Peyer's patch (tissue), 4 donors: ENCODE results near the gene GZF1. TPM values are rescaled to one million over a fixed set of nuclear protein-coding genes. Genes with fewer than 3 reads are reported as not detected.

Experiments
- DNase-seq, 3 donors: peaks; one replicate each; pipeline ENCODE4 v3.0.0-alpha.2; 2017 to 2019
- H3K27ac ChIP-seq, 4 donors: fragments of 200-600 bp; sonication (generic); one replicate each; pipeline ENCODE4 v1.5.1; 2016 to 2019
- H3K27me3 ChIP-seq, 2 donors: fragments of 200-600 bp; sonication (generic); one replicate each; pipeline ENCODE4 v1.5.1; 2019
- H3K36me3 ChIP-seq, 3 donors: fragments of 200-600 bp; sonication (generic); one replicate each; pipeline ENCODE4 v1.5.1; 2016 to 2019
- H3K4me1 ChIP-seq, 4 donors: fragments of 200-600 bp; sonication (generic); one replicate each; pipeline ENCODE4 v1.5.1; 2016 to 2019
- H3K4me3 ChIP-seq, 4 donors: fragments of 200-600 bp; sonication (generic); 1 replicate in 3 of 4; 2 replicates in 1 of 4; pipeline ENCODE4 v1.5.1; 2016 to 2019; ENCODE audit warnings: mild to moderate bottlenecking in 1 of 4
- H3K9me3 ChIP-seq, 4 donors: fragments of 200-600 bp; sonication (generic); one replicate each; pipeline ENCODE4 v1.5.1; 2016 to 2019; ENCODE audit warnings: mild to moderate bottlenecking in 1 of 4
- CTCF ChIP-seq, 6 experiments: fragments of 450-650 bp in 4 of 6; fragments of 200-600 bp in 2 of 6; sonication (generic) in 1 of 6; IDR thresholded peaks; one replicate each; pipeline ENCODE4 v1.5.1; 2017 to 2019; ENCODE audit warnings: antibody characterized with exemption in 6 of 6, mild to moderate bottlenecking in 3 of 6, moderate library complexity in 1 of 6
- POLR2A ChIP-seq, 2 donors: fragments of 450-650 bp; IDR thresholded peaks; one replicate each; pipeline ENCODE4 v1.5.1; 2017; ENCODE audit warnings: antibody characterized with exemption in 2 of 2, mild to moderate bottlenecking in 2 of 2, moderate library complexity in 2 of 2
- total RNA-seq, 4 donors: library from RNA; depleted of rRNA; stranded (reverse); fragments of >200 nt; gene quantifications; one replicate each; pipeline ENCODE4 v1.1.0, GENCODE V29; 2016

Gene GZF1
- total RNA-seq, 4 donors from 2014 or later = 5.8 to 14.5 (median 7.9) TPM

DNA sequence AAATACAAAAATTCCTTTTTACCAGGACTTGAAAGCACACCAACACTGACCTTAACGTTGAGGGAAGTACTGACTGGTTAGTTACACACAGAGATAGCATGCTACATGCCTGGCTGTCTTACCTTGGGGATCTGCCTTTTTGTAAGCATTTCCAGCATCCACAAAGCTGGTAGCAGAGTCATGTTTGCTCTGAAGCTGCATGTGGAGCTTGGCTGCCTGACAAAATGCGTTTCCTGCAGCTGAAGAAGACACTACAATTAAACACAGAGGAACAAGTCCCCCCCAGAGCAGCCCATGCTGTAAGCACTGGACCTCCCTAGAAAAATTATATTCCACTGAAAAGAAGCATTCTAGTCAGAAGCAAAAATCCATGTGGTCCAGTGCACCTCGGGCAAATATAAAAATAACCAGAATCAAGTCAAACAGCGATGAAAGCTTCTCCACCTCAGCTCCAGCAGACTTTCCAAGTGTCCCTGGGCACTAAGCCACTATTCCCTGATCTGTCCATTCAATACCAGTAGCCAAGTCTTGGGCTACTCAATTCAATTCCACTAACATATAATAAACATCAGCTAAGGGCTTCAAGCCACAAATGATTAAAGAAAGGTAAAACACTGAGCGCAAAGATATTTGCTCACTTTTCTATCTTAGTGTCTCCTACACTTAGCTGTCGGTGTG is 35.1 kb downstream of the GZF1 start:
- Histone ChIP-seq H3K4me1 (no peaks in the 10 kb centered on the region), H3K27me3 (no peaks in the 10 kb centered on the region), H3K27ac (no peak overlapping the region), H3K9me3 (no peaks in the 10 kb centered on the region), H3K4me3 (no peak overlapping the region), H3K36me3 (peaks cover 0 to 27% (median 0%) of the 10 kb centered on the region in 3 donors)
- TF ChIP-seq POLR2A (IDR thresholded peaks at IDR 0.05) = no peak
- TF ChIP-seq CTCF (IDR thresholded peaks at IDR 0.05) = no peak
- DNase-seq = no peak

GRCh38 chr20:23397961-23398360 is 36.0 kb downstream of the GZF1 start:
- no peak for TF ChIP-seq POLR2A (IDR thresholded peaks at IDR 0.05)
- TF ChIP-seq CTCF (IDR thresholded peaks at IDR 0.05) = no peak
- Histone ChIP-seq H3K9me3 (no peaks in the 10 kb centered on the region), H3K4me1 (no peaks in the 10 kb centered on the region), H3K4me3 (no peak overlapping the region), H3K36me3 (peaks cover 0 to 20% (median 0%) of the 10 kb centered on the region in 3 donors), H3K27me3 (no peaks in the 10 kb centered on the region), H3K27ac (no peak overlapping the region)
- no peak for DNase-seq

- no peak for DNase-seq
- Histone ChIP-seq H3K4me1 (no peaks in the 10 kb centered on the region), H3K9me3 (no peaks in the 10 kb centered on the region), H3K4me3 (no peak overlapping the region), H3K27me3 (no peaks in the 10 kb centered on the region), H3K36me3 (peaks cover 0 to 3% (median 0%) of the 10 kb centered on the region in 3 donors), H3K27ac (no peak overlapping the region)
- TF ChIP-seq CTCF (IDR thresholded peaks at IDR 0.05) (no peak), POLR2A (IDR thresholded peaks at IDR 0.05) (no peak)
Measured at GRCh38 chr20:23399568-23400241, 37.7 kb downstream of the GZF1 start.

GRCh38 chr20:23401051-23401450 is 39.1 kb downstream of the GZF1 start:
- TF ChIP-seq POLR2A (IDR thresholded peaks at IDR 0.05) (no peak), CTCF (IDR thresholded peaks at IDR 0.05) (no peak)
- Histone ChIP-seq H3K4me1 (no peaks in the 10 kb centered on the region), H3K4me3 (no peak overlapping the region), H3K27ac (no peak overlapping the region), H3K9me3 (no peaks in the 10 kb centered on the region), H3K36me3 (no peaks in the 10 kb centered on the region), H3K27me3 (no peaks in the 10 kb centered on the region)
- no peak for DNase-seq

GRCh38 chr20:23403751-23404150 is 41.8 kb downstream of the GZF1 start:
- Histone ChIP-seq H3K27me3 (no peaks in the 10 kb centered on the region), H3K9me3 (no peaks in the 10 kb centered on the region), H3K4me1 (no peaks in the 10 kb centered on the region), H3K4me3 (no peak overlapping the region), H3K36me3 (no peaks in the 10 kb centered on the region), H3K27ac (no peak overlapping the region)
- TF ChIP-seq CTCF (IDR thresholded peaks at IDR 0.05) (no peak), POLR2A (IDR thresholded peaks at IDR 0.05) (no peak)
- no peak for DNase-seq
